Pons (tissue), 1 donor: ENCODE results near the gene KDM2A.
"Not testable (repeated sequence)": the region's sequence is repeated elsewhere in the genome, so short reads cannot be mapped to it uniquely, and the experiment has no call there.

Source experiments
- DNase-seq: peaks from one replicate; pipeline ENCODE4 v3.0.0-alpha.2; 2016; ENCODE audit warnings: low spot score

Gene KDM2A

DNA sequence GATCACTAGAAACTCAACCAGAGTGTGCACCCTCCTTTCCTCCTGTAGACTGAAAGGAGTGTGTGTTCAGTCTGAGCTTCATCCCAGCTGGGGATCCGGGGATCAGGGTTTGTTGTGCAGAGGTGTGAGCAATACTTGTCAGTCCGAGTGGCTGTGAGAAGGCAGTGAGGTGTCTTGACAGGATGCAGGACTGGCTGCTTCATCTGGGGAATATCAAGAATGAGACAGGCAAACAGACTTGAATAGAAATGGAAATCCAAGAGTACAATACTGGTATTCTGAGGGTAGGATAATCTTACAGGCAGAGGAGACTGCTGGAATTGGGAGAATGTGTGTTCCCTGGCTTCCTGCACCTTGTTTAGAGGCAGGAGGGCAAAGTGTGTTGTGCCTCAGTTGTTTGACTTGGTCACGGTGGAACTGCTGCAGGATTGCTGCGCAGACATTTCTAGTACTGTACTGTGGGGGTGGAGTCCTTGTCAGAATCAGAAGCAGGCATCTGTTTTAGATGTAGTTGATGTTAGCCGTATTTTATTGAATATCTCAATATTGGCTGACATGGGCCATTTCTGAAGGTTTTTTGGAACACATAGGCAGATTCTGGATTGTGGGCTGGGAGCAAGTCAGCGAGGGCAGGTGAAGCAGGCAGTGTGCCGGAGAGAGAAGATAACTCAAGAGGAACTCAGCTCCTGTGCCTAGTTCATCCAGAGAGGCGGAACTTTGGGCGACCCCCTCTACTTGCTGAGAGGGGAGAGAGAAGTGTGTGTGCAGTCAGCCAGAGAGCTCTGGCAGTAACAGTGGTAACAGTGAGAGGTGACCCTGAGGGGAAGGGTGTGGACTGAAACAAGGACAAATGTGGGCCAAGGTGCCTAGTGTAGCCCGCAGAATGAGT, 120.1 kb downstream of the KDM2A start:
- DNase-seq, result peak; percentile 31

GRCh38 chr11:67239783-67240575, 120.9 kb downstream of the KDM2A start:
- DNase-seq, result peak; percentile 98

GRCh38 chr11:67240576-67241389, 121.7 kb downstream of the KDM2A start:
- peak; percentile 64 for DNase-seq

GRCh38 chr11:67242548-67242947, 123.5 kb downstream of the KDM2A start:
- DNase-seq, result no peak

- DNase-seq, result no peak
Measured at GRCh38 chr11:67243051-67243450, 124.0 kb downstream of the KDM2A start.

DNA sequence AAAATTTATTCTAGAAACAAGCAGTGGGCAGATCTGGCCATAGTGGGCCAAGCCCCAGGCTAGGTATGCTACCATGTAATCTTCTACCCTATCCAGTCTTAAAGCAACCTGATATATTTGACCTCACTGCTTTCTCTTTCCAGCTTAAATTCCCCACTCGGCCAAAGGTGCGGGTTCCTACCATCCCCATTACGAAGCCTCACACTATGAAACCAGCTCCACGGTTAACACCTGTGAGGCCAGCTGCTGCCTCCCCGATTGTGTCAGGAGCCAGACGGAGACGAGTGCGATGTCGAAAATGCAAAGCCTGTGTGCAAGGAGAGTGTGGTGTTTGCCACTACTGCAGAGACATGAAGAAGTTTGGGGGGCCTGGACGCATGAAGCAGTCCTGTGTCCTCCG, 126.0 kb downstream of the KDM2A start:
- DNase-seq, result no peak

DNA sequence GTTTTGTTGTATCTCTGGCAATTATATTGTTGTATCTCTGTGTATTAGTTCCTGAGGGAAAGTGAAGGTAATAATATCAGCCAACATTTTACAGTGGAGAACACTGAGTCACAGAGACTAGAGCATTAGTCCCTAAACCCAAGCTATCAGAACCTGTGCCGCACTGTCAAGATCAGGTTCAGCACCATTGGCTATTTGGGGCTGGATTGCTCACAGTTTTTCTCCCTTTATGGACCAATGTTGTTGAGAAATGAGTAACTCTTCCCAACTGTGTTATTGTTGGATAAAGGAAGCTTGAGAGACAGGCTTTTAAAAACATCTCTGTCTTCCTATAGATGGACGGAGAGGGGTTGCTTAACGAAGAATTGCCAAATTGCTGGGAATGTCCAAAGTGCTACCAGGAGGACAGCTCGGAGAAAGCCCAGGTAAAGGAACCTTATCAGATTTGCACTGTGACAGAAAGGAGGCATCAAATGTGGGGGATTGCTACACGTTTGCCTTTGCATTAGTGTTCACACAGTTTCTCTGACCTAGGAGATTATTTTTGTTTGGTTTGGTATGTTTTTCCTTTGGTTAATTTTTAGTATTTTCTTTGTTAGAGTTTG, 129.0 kb downstream of the KDM2A start:
- DNase-seq, result no peak

- no peak for DNase-seq
Measured at GRCh38 chr11:67248653-67249052, 129.6 kb downstream of the KDM2A start.

DNA sequence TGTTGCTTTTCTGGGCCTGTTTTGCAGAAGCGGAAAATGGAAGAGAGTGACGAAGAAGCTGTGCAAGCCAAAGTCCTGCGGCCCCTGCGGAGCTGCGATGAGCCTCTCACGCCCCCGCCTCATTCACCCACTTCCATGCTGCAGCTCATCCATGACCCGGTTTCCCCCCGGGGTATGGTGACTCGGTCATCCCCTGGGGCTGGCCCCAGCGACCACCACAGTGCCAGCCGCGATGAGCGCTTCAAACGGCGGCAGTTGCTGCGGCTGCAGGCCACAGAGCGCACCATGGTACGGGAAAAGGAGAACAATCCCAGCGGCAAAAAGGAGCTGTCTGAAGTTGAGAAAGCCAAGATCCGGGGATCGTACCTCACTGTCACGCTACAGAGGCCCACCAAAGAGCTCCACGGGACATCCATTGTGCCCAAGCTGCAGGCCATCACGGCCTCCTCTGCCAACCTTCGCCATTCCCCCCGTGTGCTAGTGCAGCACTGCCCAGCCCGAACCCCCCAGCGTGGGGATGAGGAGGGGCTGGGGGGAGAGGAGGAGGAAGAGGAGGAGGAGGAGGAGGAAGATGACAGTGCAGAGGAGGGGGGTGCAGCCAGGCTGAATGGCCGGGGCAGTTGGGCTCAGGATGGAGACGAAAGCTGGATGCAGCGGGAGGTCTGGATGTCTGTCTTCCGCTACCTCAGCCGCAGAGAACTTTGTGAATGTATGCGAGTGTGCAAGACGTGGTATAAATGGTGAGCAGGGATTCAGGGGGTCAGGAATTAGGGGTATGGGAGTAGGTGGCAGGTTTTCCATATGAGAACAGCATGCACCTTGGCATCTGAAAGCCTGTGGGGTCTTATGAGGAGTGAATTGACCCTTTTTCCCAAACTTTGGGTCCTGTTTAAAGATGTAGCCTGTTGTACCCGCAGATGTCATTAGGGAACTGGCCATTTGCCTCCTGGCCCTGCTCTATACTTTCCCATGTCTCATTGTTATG, 131.3 kb downstream of the KDM2A start:
- no peak for DNase-seq

GRCh38 chr11:67251841-67252240, 132.8 kb downstream of the KDM2A start:
- no peak for DNase-seq

- peak; percentile 88 for DNase-seq
Measured at GRCh38 chr11:67252831-67253239, 133.8 kb downstream of the KDM2A start.

DNA sequence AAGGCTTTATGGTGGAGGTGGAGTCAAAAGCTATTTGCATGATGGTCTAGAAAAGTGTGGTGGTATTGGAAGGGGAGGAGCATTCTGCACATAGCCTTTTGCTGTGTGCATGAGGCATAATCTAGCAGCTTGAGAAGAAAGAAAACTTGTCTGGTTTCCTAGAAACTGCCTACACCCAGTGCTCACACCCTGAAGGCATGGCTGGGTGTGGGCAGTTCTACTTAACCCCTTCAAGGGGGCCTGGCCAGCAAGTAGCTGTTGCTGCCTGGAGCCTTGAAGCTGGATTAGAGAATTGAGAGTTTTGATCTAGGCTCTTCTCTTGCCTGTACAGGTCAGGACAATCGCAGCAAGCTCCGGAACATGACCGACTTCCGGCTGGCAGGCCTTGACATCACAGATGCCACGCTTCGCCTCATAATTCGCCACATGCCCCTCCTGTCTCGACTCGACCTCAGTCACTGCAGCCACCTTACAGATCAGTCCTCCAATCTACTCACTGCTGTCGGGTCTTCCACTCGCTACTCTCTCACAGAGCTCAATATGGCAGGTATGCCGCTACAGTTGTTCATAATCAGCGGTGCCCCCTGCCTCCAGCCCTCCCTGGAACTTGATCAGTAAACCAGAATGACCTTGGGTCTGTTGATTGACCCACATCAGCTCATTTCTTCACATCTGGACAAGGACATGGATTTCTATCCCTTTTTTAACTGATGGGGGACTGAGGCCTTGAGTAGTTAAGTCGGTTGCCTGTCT, 135.0 kb downstream of the KDM2A start:
- DNase-seq, result no peak

GRCh38 chr11:67254798-67255197, 135.7 kb downstream of the KDM2A start:
- DNase-seq, result no peak

DNA sequence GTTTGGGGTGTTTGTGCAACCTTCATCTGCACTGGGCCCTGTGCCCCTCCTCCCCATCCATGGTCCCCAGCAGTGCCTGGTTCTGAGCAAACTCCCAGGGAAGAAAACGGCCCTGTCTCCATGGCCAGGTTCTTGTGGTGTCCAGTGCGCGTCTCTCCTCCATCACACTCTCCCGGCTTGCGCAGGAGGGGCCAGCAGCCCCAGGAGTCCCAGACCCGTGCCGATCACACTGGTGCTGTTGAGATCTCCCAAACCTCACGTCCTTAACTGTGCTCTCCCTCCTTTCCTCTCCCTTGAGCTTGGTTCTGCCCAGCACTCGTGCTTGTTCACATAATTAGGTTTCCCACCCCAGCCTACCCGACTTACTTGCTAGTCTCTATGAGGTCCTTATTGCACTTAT, 136.3 kb downstream of the KDM2A start:
- no peak for DNase-seq

GRCh38 chr11:67255864-67256263, 136.8 kb downstream of the KDM2A start:
- DNase-seq, result no peak

DNA sequence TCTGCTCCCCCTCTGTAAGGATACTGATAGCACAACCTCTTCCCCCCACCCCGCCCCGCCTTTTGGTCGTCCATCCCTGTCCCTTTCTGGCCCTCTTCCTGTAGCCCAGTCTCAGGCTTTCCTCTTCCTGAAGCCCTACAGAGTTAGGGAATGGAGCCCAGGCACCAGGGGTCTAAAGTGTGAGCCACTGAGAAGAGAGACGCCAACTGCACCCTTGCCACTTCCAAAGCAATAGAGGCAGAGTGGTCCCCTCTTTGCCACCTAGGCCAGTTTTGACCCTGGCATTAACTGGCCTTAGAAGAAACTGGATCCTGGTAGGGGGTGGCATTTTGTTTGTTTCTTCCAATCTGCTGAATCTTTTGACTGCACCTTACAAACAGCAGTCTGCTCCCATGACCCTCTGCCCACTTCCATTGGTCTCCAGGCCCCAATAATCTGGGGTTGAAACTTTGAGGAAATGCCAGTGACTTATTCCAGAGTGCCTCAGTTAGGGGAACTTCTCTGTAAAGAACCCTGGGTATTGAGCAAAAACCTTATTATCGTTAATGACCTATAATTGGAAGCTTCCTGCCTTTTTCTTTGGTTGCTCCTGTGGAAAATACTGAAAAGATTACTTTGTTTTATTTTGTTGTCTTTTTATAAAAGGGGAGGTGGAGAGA, 137.5 kb downstream of the KDM2A start:
- no peak for DNase-seq

GRCh38 chr11:67260406-67260805, 141.3 kb downstream of the KDM2A start:
- DNase-seq, result no peak

DNA sequence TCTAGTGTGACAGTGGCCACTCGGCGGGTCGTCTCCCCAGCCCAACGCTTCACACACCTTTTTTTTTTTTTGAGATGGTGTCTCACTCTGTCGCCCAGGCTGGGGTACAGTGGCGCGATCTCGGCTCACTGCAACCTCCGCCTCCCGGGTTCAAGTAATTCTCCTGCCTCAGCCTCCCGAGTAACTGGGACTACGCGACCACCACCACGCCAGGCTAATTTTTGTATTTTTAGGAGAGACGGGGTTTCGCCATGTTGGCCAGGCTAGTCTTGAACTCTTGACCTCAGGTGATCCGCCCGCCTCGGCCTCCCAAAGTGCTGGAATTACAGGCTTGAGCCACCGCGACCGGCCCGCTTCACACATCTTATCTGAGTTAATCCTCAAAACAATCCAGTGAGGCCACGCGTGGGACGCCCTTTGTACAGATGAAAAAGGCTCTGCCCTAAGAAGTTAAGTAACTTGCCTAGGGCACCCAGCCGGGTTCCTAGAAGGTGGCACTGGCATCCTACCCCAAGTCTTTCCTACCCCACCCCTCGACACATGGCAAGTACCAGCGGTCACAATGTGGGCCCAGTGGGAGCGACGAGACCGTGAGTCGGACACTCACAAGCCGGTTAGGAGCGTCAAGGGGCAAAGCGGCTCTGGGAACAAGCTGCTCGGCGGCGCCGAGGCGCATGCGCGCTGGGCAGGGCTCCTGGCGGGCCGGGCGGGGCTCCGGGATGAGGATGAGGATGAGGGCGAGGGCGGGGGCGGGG, 142.0 kb downstream of the KDM2A start:
- not testable (repeated sequence) for DNase-seq

GRCh38 chr11:67261640-67261945, 142.5 kb downstream of the KDM2A start:
- no peak for DNase-seq
